M059J (cell line): ENCODE data around the gene TAS2R16. TPM values are rescaled to one million over a fixed set of nuclear protein-coding genes. Genes with fewer than 3 reads are reported as not detected.

Experiments
- DNase-seq: peaks from one replicate; pipeline ENCODE4 v3.0.0-alpha.2; 2012; ENCODE audit warnings: low read depth
- total RNA-seq: library from RNA; depleted of rRNA; stranded (reverse); fragments of >200 nt; shearing (Covaris generic); gene quantifications from 2 replicates; pipeline ENCODE4 v1.2.3, GENCODE V29; 2014; rRNA removed

The TAS2R16 gene, protein sequence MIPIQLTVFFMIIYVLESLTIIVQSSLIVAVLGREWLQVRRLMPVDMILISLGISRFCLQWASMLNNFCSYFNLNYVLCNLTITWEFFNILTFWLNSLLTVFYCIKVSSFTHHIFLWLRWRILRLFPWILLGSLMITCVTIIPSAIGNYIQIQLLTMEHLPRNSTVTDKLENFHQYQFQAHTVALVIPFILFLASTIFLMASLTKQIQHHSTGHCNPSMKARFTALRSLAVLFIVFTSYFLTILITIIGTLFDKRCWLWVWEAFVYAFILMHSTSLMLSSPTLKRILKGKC
- not detected in 2 replicates for total RNA-seq

- no peak for DNase-seq
Observed at GRCh38 chr7:122995600-122995999, at the start of gene TAS2R16. TAS2R16 (minus strand) TSS chr7:122995700; CDS start chr7:122995634, 66 bp downstream.

- no peak for DNase-seq
Observed at GRCh38 chr7:123043642-123044041, 48.1 kb upstream of the TAS2R16 start.

- DNase-seq, result no peak
Observed at GRCh38 chr7:123041101-123041500, 45.6 kb upstream of the TAS2R16 start.

- DNase-seq, result no peak
Observed at GRCh38 chr7:123039269-123039668, 43.8 kb upstream of the TAS2R16 start.

DNA sequence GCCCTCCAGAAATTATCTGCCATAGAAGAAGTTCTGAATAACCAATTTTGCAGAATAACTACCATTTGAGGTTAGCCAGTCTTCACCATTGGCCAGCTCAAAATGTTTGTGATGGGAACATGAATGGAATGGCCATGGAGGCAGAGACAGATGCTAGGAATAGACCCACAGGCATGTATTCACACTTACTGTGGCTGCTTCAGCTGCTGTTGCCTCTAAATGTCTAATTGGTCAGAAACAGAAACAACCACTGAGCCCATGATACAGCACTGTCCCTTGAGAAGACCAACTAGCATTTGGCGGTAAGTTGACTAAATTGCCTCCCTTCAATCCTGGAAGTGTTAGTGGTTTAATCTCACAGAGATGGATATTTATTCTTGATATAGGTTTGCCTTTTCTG lies 38.6 kb upstream of the TAS2R16 start:
- no peak for DNase-seq

DNA sequence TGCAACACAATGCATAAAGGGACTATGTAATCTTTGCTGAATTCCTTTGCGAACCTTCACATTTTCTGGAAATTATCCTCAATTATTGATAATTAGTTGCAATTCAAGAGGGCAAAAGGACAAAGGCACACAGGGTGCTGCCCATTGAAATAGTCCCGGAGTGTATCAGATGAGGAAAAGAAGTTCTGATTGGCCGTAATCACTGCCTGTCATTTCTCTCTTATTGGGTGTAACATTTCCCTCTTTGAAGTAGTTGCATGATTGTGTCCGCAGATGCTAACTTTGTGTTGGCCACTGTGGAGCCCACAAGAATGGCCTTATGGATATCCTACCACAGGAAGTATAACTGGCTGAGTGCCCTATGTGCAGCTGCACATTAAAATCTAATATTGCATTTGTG lies 35.1 kb upstream of the TAS2R16 start:
- DNase-seq, result no peak

DNA sequence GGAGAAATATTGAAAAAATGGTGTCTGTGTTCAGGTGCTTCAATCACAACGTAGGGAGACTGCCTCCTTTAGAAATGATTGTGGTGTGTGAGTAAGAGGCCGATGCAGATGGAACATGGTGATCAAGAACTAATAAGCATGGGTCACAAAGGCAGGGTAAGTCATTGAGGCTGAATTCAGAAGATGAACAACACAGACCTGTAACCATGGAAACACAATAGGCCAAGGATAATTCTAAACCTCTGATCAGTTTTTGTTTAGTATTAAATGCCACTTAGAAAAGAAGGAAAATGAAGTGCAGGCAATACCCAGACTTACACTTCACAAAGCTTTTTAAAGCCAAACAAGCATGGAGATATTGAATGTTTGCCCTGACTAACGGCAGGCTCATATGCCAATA lies 32.8 kb upstream of the TAS2R16 start:
- DNase-seq, result no peak

DNA sequence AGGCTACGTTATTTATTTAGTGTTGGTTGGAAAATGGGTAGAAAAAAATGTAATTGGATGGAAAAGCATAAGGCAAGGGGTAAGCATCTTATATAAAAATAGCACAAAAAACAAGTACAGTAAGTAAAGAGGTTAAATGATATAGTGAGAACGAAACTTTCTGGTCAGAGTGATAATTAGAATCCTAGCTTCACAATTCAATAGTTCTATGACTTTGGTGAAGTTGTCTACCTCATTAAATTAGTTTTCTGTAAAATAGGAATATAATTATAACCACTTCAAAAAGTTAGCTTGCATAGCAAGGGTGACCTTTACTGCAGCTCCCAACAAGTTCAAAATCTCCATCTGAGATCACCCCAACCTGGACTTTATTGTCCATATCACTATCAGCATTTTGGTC lies 30.8 kb upstream of the TAS2R16 start:
- no peak for DNase-seq

GRCh38 chr7:123024989-123025758 lies 29.7 kb upstream of the TAS2R16 start:
- peak; percentile 1 for DNase-seq

- DNase-seq, result no peak
Observed at GRCh38 chr7:123023126-123023525, 27.6 kb upstream of the TAS2R16 start.

DNA sequence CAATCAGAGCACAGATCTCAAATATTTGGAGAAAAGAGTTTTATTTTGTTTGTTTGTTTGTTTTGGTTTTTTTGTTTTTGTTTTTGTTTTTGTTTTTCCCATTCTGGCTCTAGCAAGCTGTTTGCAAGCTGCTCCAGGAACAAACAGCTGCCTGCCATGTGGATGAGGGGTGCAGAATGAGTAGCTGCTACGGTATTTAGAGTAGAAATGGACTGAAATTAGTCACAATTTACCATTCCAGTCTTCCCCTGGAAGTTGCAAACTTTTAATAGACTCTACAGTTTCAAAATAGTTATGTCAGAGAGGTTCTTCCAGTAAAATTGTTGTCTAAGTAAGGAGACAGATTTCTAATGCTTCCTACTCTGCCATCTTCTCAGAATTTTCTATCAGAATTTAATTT lies 27.1 kb upstream of the TAS2R16 start:
- no peak for DNase-seq

DNA sequence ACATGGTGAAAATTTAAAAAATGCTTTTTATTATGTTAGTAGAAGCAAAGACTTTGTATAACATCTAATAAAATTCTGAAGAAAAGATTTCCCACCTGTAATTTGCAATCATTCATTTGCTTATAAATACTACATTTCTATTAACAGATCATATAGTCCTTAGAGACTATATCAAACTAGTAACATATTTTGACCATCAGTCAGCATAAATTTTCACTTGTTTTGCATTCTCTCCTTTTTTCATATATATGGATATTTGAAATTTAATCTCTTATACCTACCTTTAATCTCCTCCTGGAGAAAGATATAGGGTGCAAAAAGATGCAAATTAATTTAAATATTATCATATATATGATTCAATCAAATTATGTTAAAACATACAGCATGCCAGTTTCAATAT lies 16.9 kb upstream of the TAS2R16 start:
- no peak for DNase-seq

- DNase-seq, result no peak
Observed at GRCh38 chr7:123011766-123012369, 16.4 kb upstream of the TAS2R16 start.

- DNase-seq, result no peak
Observed at GRCh38 chr7:123004931-123005330, 9.4 kb upstream of the TAS2R16 start.

DNA sequence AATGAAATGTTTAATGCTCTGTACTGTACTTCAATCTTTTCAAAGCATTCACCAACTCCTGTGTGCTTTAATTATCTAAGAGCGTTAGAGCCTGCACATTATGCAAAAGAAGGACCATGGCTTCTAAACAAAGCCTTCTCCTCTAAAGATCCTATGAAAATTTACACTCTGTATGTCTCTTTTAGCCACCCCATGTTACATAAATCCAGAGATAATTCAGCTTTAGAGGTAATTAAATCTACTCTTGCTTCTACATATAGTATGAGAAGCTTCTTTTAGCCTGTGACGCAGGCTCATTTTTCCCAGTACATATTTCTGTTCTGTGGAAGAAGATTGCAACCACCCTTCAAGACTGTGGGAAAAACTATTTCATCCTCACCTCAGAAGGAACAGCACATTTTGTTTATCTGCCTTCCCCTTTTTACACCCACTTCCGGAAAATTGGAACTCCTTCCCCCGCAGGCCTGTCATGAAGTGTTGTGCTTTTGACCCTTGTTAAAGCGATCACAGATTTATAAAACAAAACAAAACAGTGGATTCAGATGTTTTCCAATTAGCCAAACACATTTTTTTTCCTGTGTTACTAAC lies 8.1 kb upstream of the TAS2R16 start:
- DNase-seq, result no peak

DNA sequence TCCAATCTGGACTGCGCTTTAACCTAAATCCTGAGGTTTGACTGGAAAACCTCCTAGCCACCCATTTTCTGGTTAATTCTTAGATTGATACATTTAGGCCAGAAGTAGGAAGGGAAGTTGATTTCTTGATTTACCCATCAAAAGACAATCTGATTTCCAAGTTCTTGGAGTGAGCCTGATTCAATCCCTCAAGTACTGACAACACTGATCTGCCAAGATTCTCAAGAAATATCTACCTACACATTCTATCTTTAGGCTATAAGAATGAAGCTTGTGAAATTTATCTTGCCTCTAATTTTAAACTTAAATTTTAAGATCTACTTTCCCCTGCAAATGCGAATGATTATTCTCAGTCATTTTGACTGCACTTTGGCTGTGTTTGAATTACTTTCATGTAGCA lies 5.9 kb downstream of the TAS2R16 start:
- DNase-seq, result no peak

GRCh38 chr7:122989041-122989440 lies 6.5 kb downstream of the TAS2R16 start:
- DNase-seq, result no peak

DNA sequence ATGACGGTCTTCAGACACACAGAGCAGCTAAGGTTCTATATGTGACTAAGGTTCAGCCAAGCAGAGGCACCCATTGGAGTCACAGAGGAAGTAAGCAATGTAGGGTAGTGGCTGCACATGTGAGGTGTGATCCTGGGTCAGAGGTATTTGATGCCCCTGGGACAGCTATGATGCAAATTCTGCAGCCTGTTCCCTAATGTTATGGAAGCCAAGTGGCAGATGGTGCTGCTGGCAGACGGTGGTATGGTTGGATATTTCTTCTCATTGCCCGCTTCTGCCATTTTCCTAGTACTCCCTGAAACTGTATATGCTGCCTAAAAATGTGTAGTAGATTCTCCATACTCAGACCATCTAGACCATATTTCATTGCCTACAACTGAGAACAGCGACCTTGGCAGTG lies 7.2 kb downstream of the TAS2R16 start:
- DNase-seq, result no peak

GRCh38 chr7:122987463-122987862 lies 8.0 kb downstream of the TAS2R16 start:
- DNase-seq, result no peak

DNA sequence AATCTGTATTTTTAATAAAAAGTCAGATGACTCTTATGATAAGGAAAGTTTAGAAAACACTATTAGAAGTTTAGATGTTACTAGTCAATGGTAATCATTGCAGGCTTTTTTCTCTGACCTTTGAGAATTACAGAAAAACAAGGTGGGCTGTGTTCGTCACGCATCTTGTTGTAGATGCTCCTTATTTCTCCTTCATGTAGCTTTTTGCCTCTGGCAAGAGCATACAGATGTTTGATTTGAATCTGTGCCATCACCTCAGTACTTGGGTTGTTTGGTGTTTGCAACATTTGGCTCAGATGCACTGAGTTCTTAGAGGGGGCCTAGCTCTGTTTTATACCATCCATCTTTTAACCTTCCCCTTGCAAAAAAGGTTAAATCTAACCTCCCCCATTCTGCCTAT lies 11.5 kb downstream of the TAS2R16 start:
- no peak for DNase-seq

- no peak for DNase-seq
Observed at GRCh38 chr7:122983261-122983660, 12.2 kb downstream of the TAS2R16 start.

DNA sequence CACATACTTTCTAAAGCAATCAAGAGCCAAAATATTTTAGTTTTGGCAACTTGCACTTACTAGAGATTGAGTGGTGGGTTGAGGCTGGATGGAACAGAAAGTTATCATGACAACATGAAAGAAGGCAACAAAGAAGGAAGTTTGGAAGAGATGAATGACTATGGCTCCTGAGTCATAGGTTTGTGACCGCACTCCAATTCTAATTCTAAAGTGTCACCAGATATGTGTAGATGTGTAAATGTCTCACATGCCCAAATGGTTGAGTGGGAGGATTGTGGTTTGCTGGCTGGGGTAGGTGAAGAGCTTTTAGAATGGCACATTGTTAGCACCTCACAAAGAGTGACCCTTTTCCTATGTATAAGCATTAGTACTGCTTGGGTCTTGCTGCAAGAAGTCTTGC lies 20.2 kb downstream of the TAS2R16 start:
- peak; percentile 4 for DNase-seq

- DNase-seq, result no peak
Observed at GRCh38 chr7:122974229-122974628, 21.3 kb downstream of the TAS2R16 start.
